ENCODE results near the gene LIN7A.

Gene LIN7A

GRCh38 chr12:80756875-80757274 is 180.9 kb downstream of the LIN7A start:
- no peak for DNase-seq (ENCODE audit: low read depth, low spot score)

- no peak for DNase-seq (ENCODE audit: low read depth, low spot score)
These were observed 183.5 kb downstream of the LIN7A start for GRCh38 chr12:80754274-80754673.

- DNase-seq (ENCODE audit: low read depth, low spot score), result no peak
These were observed 185.3 kb downstream of the LIN7A start for GRCh38 chr12:80752464-80752863.

GRCh38 chr12:80749456-80749855 is 188.3 kb downstream of the LIN7A start:
- DNase-seq (ENCODE audit: low read depth, low spot score), result no peak

GRCh38 chr12:80747800-80748199 is 189.9 kb downstream of the LIN7A start:
- DNase-seq (ENCODE audit: low read depth, low spot score), result no peak

- DNase-seq (ENCODE audit: low read depth, low spot score), result no peak
These were observed 191.8 kb downstream of the LIN7A start for GRCh38 chr12:80745851-80746505.

All from iPS DF 19.7 (cell line).